Activated T-cell treated with anti-CD3 and anti-CD28 coated beads, Interleukin-2, amount 50 U/mL, for 1 hour (primary cell): ENCODE data around the gene PDE3B.

Experiments used
- DNase-seq: peaks from one replicate; pipeline ENCODE4 v3.0.0-alpha.2; 2020

Gene PDE3B

DNA sequence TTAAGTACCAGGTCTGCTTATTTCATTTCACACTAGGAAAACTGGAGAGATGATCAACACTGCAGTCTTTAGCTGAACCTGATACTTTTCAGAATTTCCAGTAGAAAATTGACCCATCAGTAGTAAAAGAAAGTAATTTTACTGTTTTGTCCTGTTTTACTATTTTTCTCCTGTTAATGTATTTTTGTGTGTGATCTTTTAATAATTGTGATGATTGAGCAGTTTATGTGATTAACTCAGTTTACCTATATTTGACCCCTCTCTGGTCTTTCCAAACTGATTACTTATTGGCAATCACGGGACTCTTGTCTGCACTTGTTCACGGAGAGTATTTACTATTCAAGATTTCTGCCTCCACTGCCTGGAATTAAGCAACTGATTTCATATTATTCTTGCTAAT lies 249.0 kb downstream of the PDE3B start:
- no peak for DNase-seq

DNA sequence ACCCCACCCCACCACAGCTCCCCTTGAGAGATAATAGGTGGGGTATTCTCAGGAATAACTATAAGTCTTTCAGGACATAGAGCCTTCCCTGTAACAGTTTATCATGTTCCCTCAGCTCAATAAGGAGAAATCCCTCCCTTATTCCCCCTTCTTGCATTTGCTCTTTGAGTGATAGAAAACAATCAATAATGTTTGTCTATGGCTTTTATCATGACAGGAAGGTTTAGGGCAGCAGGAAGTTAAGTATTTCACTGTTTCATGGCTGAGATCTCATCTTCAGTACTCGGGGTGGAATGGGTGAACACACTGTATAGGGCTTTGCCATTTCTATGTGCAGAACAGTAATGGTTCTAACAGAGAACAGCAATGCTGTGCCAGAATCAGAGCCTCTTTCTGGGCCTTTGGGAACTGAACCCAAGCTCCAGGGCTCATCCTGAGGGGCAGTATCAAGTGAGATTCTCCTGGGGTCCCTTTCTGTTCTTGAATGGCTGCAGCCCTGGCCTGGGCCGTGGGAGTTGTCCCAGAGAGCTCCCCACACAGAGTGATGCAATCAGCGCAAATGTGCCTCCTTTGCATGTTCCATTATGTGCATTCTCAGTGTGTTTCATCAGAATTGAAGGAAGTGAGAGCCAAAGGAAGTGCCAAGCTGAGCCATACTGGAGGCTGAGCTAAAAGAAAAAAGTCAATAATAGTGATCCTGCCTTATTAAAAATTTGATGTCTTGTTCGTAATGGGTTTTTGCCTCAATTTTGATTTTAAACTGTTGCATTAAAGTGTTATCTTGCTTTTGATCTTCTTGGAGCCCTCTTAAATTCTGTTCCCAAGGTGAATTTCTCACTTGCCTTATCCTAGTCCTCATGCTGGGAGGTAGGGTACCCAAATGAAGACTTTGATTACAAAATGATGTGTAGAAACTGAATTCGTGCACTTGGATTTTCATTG lies 251.3 kb downstream of the PDE3B start:
- DNase-seq: no peak

DNA sequence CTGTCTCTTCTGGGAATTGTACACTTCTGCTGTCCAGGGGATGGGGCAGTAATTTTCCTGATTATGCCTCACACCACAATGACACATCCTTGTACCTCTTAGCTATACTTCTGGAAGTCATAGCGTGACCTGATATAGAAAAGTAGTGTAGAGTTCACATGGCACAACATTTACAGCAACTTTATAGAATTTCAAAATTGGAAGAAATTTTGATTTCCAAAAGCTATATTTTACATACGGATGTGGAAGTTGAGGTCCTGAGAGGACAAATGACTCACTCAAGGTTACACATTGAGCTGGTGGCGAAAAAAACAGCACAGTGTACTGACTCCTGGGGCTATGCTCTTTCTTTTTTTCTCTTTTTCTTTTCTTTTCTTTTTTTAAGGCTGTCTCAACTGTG lies 254.8 kb downstream of the PDE3B start:
- no peak for DNase-seq

DNA sequence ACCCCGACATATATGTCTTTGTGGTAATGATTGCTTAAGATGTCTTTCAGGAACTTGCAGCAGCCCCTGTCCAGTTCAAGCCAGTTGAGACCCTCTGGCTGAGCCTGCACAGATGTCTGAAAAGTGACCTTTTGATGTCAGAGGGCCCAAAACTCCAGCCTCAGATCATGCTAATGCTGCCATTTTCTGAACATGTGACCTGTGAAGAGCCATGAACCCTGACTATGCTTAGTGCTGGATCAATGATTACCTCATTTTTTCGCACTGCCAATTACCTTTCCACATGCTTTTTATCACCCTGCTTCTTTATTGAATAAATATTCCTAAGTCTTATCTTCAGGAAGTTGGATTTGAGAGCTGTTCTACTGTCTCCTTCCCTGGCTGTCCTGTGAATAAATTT lies 255.3 kb downstream of the PDE3B start:
- DNase-seq: no peak

DNA sequence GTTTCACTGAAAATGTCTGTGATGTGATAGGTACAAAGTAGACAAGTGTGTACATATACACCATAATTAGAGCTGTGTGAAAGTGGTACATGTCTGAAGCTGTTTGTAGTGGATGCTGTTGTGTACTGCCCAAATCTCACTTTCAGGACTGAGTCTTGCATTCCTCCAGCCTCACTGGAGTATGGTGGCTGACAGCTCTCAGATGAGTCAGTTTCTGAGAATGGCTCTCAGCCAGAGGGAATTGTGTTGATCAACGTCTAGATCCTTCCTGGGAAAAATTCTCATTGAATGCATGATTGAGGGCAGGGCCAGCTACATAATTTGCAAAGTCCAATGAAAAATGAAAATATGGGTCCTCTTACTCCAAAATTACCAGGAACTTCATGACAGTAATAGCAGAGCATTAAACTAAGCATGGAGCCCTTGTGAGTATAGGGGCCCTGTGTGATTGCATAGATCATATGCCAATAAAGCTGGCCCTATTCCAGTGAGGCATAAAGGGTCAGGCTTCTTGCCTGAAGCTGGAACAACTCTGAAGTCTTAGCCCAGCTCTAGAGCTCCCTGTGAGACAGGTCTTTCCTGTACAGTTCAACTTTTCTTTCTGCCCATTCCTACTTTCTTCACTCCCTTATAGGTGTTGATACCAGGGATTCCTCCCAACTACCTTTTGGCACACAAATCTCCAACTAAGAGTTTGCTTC lies 259.2 kb downstream of the PDE3B start:
- DNase-seq: no peak

DNA sequence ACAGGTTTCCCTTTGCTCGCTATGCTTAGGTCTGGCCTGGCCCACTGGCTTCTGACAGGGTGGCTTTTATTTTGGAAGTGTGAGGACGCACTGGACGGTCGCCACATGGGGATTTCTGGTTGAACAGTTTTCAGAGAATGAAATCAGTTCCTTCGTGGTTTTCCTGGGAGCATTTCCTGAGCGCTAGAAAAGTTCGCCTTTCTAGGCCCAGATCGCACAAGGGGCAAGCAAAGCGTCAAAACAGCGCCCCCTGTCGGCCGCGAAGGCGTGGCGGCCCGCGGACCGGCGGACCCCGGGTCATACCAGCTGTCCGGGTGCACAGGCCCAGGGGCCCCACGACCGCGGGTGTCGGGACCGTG lies 261.1 kb downstream of the PDE3B start:
- DNase-seq: peak; percentile 87

DNA sequence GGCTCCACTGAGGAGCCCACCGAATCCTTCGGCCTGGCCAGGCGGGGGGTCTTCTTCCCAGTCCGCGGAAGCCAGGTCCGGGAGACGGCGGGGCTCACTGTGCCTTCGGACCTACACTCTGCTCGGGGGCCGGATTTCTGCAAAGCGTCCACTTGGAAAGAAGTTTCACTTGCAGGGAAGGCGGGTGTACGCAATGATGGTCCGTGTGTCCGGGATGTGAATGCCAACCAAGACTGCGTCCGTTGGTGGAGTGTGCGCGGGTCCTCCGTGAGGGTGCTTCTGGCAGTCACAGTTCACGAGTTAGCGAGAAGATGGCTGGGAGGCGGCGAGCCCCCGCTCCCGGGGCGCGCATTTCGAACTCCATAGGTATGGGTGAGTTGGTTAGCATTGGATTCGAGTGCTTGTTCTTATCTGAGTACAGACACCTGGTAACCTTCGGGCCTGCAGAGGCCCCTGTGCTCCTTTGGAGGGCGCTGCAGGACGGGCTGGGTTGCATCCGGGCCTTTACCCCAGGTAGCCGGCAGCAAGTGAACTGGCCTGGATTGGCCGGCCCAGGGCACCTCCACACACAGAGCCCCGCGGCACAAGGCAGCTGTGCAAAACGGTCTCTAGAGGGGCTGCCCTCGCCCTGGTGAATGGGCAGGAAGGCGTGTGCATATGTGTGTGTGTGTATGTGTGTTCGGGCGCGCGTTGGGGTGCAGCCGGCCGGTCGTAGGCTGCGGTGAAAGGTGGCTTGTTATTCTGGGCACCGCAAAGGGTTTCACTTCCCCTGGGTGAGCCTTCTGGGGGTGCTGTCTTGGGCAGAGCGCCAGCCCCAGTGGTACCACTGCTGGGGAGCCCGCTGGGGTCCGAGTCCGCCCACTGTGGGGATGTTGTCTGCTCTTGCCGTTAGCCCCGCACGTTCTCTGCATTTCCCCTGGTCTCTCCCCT lies 261.8 kb downstream of the PDE3B start:
- peak; percentile 79 for DNase-seq

DNA sequence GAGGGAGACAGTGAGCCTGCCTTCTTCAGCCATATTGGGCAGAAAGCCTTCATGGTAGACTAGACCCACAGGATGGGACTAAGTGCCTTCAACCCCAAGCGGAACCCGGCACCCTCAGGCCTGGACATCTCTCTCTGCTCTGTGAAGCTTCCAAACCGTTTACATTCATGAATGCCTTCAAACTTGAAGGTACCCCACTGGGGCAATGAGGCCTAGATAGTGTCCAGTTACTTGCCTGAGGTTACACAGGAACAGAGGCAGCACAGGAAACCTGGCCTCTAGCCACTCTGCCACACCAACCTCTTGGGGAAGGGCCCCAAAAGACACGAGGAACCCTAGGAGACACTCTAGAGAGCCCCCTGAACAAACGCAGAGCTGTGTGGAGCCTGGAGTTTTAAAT lies 263.0 kb downstream of the PDE3B start:
- DNase-seq: no peak

DNA sequence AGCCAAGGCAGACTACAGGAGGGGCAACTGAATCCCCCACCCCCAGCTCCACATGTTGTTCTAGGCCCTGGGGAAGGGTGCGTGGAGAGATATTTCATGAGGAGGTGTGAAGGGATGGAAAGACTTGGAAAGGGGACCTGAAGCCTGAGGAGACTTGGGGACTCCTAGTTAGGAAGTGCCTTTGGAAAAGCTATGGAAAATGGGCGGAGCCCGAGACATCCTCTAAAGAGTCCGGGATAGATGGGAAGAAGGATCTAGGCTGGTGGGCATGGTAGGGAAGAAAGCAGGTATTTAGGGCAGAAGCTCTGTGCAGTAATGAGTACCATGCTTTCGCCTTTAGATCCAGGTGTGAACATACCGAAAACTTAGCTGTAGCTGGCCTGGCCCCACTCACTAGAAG lies 263.4 kb downstream of the PDE3B start:
- no peak for DNase-seq

DNA sequence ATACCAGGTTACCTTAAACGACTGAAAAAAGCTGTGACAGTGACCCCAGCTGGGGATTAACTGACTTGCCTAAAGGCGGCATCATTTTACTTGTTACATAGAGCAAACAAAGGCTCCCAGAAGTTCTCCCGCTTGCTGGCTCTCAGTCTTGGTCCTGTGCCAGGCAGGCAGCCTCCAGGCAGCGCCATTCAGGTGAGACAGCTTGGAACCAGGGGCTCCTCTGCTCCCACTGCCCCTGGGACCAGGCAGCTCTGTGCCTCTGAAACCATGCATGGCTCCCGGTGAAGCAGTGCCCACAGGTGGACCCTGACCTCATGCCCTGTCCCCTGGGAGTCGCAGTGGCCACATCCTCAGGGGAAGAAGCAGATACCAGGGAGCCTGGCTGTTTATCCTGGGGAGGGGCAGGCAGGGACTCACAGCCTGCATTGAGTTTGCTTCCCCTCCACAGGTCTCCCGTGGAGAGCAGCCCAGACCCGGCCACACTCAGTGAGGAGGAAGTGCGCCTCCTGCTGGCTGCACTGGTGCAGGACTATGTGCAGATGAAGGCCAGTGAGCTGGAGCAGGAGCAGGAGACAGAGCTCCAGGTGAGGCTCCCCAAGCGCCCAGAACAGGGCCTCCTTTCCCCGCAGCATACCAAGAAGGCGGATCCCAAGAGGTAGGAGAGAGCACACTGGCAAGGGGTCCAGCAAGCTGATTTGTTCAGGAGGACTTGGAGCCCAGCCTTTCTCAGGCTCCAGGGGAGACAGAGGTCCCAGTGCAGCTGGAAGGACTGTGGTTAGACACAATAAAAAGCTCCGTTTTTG lies 264.0 kb downstream of the PDE3B start:
- peak; percentile 88 for DNase-seq

DNA sequence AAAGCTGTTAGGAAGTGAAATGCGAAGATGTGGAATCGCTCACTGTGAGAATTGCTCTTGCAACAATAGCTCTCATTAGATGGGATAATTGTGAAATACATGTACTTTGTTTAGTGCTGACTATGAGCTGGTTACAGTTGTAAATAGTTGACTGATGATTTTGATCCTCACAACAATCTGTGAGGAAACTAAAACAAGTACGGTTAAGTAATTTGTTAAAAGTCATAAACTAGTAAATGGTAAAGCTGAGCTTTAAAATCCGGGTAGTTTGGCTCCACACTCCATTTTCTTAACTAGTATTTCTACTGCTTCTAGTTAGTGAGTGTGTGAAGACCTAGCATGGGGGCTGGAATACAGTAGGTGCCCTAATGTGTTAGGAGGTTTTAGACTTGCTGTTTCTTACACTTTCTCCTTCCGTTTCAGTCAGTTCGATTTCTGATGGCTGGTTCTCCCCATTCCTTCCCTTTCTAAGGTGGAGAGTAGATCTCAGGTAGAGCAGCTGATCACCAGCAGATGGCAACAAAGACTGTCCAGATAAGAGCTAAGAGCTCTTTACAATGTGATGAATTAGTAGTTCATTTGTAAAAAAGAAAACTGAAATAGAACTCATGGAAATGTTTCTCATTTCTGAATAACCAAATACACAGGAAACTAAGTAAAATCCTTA lies 264.7 kb downstream of the PDE3B start:
- no peak for DNase-seq

DNA sequence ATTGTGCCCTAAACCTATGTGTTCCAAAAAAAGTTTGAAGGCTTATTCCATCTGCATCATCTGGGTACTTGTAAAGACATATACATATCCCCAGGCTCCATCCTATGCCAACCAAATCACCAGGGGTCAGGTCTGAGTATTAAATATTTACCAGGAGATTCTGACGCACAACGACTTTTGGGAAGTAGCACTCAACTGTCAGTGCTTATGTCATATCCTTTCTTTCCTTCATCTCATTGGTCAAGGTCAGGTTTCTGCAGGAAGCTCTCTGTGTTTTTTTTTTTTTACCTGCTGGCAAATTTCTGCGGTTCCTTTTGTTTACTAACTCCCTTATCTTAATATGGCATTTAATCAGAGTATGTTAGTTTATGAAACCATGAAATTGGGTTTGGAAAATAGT lies 270.9 kb downstream of the PDE3B start:
- DNase-seq: no peak

DNA sequence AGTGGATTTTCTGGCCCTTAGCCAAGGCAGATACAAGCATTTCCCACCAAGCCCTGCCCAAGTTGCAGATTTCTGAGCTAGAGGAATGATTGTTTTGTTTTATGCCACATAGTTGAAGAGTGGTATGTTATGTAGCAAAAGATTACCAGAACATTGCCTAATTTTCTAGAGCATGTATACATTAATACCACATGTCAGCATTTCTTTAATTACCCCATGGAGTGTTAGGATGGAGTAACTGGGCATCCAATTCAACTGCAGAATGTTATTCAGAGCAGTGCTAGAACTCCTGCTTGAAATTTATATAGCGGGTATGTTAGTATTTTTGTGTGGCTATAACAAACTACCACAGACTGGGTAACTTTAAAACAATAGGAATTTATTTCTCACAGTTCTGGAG lies 272.8 kb downstream of the PDE3B start:
- no peak for DNase-seq
